T-helper 1 cell (primary cell): ENCODE data around the gene LSM14A.
"Not testable (repeated sequence)": the region's sequence is repeated elsewhere in the genome, so short reads cannot be mapped to it uniquely, and the experiment has no call there.

ENCODE experiments used
- DNase-seq, 5 donors: peaks; one replicate each; pipeline ENCODE4 v3.0.0-alpha.2; 2012 to 2020

LSM14A gene

GRCh38 chr19:34193439-34193838, 21.1 kb downstream of the LSM14A start:
- no peak for DNase-seq

GRCh38 chr19:34193876-34194275, 21.6 kb downstream of the LSM14A start:
- DNase-seq: no peak

DNA sequence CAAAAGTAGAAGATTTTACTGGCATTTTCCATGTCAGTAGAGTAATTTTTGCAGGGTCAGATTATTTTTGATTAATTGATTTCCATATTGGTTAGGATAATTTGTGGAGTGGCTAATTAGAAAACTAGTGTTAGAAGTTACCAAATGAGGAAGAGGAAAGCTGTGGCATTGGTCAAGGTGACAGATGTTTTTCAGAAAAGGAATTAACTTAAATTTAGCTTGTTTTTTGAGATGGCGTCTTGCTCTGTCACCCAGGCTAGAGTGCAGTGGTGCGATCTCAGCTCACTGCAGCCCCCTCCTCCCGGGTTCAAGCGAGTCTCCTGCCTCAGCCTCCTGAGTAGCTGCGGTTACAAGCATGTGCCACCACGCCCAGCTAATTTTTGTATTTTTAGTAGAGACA, 28.8 kb downstream of the LSM14A start:
- DNase-seq: no peak

DNA sequence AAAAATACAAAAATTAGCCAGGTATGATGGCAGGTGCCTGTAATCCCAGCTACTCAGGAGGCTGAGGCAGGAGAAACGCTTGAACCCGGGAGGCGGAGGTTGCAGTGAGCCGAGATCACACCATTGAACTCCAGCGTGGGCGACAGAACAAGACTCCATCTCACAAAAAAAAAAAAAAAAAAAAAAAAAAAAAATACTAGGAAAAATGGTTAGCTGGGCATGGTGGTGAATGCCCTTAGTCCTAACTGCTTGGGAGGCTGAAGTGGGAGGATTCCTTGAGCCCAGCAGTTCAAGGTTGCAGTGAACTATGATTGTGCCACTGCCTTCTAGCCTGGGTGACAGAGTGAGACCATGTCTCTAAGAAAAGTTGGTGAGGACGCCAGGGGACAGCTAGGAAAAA, 33.0 kb downstream of the LSM14A start:
- not testable (repeated sequence) for DNase-seq

DNA sequence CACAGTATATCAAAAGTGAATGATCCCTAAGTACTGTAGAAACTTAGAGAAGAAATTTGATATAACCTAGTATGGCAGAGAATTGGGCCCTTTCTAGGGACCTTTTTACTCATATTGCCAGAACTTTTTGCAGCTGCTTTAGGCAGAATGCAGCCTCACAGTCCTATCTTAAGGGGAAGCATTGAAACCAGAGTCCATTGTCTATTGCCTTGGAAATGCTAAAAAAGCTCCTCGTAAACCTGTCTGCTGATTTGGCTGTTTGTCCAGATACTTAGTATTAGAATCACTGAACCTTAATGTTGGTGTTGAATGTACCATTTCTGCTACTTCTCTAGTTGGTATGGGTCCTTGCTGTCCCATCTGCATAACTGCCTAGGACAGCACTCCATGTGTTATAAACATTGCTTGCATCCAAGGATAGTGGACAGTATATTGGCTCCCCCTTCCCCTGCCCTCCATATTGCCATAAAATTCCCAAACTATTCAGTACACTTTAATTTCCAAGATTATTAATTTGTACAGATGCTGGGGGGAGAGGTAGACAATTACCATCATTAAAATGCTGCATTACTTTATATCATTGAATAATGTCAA, 36.1 kb downstream of the LSM14A start:
- DNase-seq: no peak

- no peak for DNase-seq
Observed at GRCh38 chr19:34209726-34210125, 37.4 kb downstream of the LSM14A start.

DNA sequence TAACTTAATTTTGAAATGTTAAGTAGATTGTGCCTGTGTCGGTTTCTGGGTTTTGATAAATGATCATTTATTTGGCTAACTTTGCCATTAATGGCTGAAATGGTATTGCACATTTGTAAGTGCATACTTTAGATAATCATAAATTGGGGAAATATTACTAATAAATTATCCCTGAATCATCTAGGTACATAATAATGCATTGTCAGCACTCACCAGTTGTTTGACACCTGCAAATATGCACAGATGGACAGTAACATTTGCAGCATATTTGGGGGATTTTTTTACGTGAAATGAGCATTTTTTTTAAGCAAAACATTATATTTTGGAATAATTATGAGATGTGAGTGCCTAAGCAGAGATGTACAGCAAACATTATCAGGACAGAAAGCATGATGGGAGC, 41.0 kb downstream of the LSM14A start:
- DNase-seq: no peak

- no peak for DNase-seq
Observed at GRCh38 chr19:34214040-34214439, 41.7 kb downstream of the LSM14A start.

GRCh38 chr19:34215006-34215665, 42.8 kb downstream of the LSM14A start:
- no peak for DNase-seq

GRCh38 chr19:34215666-34216038, 43.3 kb downstream of the LSM14A start:
- no peak for DNase-seq

DNA sequence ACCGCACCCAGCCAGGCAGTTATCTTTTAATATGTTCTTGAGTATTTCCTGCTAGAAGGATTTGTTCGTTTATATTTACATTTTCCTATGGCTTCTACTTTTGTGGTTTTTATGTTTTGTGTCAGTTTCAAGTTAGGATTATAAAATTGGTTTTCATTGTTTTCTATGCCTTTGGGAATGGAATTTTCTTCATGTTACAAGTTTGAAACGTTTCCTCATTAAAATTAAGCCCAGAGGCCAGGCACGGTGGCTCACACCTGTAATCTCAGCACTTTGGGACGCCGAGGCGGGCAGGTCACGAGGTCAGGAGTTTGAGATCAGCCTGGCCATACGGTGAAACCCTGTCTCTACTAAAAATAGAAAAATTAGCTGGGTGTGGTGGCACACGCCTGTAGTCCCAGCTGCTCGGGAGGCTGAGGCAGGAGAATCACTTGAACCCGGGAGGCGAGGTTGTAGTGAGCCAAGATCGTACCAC, 44.5 kb downstream of the LSM14A start:
- DNase-seq: not testable (repeated sequence)

GRCh38 chr19:34217952-34218817, 45.9 kb downstream of the LSM14A start:
- peak; percentile 27 to 78 (median 56) for DNase-seq

DNA sequence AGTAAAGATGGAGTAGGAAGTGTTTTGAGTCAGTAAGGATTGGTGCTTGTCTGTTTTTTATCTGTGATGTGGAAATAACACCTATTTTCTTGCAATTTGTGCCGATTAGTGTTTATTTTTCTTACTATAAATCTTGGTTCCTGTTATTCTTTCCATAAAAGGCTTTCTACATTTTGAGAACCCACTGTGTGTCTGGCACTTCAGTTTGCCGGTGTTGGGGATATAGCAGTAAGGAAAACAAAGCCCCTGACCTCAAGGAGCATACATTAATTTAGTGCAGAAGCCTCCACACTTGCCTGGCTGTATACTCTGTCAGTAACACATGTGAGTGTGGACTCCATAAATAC, 46.5 kb downstream of the LSM14A start:
- no peak for DNase-seq

GRCh38 chr19:34220472-34221063, 48.3 kb downstream of the LSM14A start:
- peak in 4 of 5 donors; percentile 25 to 62 (median 46) for DNase-seq

GRCh38 chr19:34222386-34222785, 50.1 kb downstream of the LSM14A start:
- no peak for DNase-seq

GRCh38 chr19:34224996-34225658, 52.8 kb downstream of the LSM14A start:
- peak in 1 of 5 donors; percentile 64 for DNase-seq

DNA sequence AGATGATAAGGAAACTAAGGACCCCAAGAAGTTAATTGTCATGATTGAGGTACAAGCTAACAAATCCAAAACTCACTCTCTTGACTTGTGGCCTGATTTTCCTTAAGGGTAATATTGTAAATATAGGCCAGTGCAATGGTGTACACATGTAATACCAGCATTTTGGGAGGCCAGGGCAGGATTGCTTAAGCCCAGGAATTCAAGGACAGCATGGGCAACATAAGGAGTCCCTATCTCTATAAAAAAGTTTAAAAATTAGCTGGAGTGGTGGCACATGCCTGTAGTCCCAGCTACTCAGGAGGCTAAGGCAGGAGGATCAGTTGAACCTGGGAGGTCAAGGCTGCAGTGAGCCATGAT, 53.3 kb downstream of the LSM14A start:
- no peak for DNase-seq

DNA sequence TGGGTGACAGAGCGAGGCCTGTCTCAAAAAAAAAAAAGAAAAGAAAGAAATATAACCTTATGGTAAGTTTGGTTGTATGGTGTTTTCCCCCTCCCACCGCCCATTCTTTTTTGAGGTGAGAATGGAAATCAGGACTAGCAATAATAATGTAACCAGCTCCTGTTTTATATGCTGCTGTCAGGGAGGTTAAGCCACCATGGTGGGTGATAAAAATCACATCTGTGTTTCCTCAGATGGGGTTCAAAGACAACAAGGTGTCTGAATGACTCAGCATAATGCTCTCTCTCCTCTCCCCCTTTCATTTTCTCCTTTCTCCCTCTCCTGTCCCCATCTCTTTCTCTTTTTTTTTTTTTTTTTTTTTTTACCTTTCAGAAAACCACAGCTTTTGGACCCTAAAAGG, 53.7 kb downstream of the LSM14A start:
- peak in 1 of 5 donors; percentile 76 for DNase-seq

DNA sequence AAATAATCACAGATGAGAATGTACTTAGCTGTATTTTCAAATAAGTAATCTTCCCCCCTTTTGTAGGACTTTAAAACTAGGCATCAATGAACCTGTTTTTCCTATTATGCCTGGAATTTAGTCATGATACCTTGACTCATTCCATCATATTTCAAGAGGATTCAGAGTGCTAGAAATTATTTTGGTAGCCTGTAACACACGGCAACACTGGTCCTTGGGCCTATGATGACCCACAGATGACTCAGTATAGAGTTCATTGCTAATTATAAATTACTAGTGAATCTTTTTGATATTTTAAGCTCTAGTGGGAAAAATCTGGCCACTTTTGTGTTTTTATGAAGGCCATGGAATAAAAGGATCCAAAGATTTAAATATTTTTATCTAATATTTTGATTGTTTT, 56.0 kb downstream of the LSM14A start:
- no peak for DNase-seq

- DNase-seq: no peak
Observed at GRCh38 chr19:34228762-34229161, 56.5 kb downstream of the LSM14A start.

DNA sequence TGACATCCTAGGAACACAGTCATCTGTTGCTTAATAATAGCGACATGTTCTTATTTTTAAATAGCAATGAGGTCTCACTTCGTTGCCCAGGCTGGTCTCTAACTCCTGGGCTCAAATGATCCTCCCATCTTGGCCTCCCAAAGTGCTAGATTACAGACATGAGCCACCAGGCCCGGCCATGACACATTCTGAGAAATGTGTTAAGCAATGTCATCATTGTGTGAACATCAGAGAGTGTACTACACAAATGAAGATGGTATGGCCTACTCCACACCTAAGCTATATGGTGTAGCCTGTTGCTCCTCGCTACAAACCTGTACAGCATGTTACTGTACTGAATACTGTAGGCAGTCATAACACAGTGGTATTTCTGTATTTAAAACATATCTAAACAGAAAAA, 57.4 kb downstream of the LSM14A start:
- peak in 1 of 5 donors; percentile 29 for DNase-seq

DNA sequence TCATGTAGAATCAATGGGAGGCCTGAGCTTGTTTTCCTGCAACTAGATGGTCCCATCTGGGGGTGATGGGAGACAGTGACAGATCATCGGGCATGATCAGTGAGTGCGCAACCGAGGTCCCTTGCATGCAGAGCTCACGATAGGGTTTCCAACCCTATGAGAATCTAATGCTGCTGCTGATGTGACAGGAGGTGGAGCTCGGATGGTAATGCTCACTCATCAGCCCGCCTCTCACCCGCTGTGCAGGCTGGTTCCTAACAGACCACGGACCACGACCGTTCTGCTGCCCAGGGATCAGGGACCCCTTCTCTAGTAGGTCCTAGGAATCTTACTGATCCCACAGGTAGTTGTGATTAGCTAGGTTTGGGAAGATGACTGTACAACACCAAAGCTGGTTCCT, 58.5 kb downstream of the LSM14A start:
- no peak for DNase-seq

GRCh38 chr19:34231439-34231838, 59.1 kb downstream of the LSM14A start:
- DNase-seq: no peak
